Measurements from ENCODE around the gene PTRHD1.
"Not testable (repeated sequence)": the region's sequence is repeated elsewhere in the genome, so short reads cannot be mapped to it uniquely, and the experiment has no call there.

PTRHD1 gene

DNA sequence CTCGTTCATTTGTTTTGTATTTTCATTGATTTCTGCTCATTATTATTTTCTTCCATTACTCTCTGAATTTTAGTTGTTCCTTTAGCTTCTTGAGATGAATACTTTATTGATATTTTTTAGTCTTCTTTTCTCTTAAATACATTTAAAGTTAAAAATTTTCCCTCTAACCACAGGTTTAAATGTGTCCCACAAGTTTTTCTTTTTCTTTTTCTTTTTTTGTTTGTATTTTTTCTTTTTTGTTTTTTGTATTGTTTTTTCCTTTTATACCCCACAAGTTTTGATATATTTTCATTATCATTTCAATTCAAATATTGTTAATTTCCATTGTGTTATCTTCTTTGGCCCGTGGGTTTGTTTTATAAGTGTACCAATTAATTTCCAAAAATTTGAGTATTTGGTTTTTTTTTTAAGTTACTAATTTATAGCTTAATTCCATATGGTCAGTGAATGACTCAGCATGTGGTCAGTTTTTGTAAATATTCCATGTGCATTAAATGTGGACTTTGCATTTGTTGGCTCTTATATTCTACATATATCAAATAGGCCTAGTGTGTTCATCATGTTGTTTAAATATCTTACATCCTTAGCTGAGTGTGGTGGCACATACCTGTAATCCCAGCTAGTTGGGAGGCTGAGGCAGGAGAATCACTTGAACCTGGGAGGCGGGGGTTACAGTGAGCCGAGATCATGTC is 16.3 kb upstream of the PTRHD1 start:
- no peak for DNase-seq (ENCODE audit: low read depth)

DNA sequence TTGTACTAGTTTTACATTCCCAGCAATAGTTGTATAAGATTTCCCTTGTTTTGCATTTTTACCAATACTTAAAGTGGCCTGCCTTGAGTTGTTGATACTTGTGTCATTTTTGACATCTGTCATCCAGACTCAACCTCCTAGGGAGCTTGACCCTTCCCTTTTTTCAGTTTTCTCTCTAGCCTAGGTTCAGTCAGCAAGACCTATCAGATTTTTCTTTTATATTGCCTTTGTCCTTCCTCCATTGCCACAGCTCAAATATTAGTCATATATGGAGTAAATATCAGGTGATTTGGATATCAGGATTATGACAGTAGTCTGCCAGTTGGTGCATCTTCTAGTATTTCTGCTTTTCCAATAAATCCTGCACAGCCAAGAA is 13.5 kb upstream of the PTRHD1 start:
- DNase-seq (ENCODE audit: low read depth): no peak

DNA sequence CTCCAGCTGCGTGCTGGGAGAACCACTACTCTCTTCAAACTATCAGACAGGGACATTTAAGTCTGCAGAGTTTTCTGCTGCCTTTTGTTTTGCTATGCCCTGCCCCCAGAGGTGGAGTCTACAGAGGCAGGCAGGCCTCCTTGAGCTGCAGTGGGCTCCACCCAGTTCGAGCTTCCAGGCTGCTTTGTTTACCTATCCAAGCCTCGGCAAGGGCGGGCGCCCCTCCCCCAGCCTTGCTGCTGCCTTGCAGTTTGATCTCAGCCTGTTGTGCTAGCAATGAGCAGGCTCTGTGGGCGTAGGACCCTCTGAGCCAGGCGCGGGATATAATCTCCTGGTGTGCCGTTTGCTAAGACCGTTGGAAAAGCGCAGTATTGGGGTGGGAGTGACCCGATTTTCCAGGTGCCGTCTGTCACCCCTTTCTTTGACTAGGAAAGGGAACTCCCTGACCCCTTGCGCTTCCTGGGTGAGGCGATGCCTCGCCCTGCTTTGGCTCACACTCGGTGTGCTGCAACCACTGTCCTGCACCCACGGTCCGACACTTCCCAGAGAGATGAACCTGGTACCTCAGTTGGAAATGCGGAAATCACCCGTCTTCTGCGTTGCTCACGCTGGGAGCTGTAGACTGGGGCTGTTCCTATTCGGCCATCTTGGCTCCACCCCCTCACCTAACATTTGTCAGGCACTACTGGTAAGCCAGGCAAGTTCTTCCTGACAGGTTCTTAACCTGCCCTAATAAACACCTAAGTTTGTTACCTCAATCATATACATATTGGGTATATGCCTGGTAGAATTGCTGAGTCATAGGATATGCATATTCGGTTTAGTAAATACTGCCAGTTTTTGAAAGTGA is 12.8 kb upstream of the PTRHD1 start:
- DNase-seq (ENCODE audit: low read depth): not testable (repeated sequence)

DNA sequence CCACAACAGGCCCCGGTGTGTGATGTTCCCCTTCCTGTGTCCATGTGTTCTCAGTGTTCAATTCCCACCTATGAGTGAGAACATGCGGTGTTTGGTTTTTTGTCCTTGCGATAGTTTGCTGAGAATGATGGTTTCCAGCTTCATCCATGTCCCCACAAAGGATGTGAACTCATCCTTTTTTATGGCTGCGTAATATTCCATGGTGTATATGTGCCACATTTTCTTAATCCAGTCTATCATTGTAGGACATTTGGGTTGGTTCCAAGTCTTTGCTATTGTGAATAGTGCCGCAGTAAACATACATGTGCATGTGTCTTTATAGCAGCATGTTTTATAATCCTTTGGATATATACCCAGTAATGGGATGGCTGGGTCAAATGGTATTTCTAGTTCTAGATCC is 7.3 kb upstream of the PTRHD1 start:
- not testable (repeated sequence) for DNase-seq (ENCODE audit: low read depth)

DNA sequence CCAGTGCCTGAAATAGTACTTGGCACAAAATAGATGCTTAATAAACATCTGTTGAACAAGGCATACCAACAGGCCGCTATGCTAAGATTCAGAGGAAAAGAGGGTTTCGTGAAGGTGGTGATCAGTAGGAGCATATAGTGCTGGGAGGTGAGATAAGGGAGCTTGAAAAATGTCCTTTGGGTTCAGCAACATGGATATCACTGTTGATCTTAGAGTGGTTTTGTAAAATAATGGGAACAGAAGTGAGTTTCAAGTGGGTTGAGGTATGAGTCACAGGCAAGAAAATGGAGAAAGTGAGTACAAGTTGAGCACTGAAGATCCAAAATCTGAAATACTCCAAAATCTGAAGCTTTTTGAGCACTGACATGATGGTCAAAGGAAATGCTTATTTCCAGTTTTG is 4.5 kb upstream of the PTRHD1 start:
- DNase-seq (ENCODE audit: low read depth): no peak

DNA sequence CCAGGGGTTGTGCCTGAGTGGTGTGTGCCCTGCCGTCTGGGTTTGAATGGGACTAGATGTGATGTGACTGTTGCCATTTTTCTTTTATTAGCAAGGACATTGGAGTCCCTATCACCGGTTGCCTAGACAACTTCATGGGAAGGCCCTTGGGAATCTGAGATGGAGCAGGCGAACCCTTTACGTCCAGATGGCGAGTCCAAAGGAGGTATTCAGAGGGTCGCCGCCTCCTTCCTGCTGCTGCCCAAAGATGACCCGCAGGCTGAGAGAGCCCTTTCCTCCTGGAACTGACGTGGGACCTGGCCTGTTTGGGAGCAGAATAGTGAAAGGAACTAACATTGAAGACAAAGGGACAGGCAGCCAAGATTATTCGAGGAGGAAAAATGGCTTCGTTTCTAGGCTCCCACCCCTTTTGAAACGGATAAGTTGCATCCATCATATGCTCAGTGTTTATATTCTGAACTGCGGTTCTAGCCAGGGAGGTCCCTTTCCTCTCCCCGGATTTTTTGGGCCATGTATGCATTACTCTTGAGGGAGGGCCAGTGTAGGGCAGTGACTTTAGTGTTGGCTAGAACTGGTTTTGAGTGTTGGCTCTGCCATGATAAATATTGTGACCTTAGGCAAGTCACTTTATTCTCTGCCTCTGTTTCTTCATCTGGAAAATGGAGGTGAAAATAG is 707 bp upstream of the PTRHD1 start:
- no peak for DNase-seq (ENCODE audit: low read depth)

DNA sequence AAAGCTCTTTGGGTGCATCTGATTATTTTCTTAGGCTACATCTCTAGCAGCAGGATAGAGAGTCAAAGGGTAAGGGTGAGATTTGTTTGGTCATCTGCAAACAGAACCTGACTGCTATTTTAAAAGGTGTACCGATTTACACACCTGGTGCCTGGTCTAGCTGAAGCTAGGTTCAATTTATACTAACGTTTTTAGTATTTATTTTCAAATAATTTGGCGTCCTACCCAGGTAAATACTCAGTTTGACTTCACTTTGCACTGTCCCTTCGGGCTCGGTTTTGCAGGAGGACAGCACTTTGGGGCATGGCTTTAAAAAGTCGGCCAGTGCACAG is 683 bp downstream of the PTRHD1 start:
- DNase-seq (ENCODE audit: low read depth): no peak

DNA sequence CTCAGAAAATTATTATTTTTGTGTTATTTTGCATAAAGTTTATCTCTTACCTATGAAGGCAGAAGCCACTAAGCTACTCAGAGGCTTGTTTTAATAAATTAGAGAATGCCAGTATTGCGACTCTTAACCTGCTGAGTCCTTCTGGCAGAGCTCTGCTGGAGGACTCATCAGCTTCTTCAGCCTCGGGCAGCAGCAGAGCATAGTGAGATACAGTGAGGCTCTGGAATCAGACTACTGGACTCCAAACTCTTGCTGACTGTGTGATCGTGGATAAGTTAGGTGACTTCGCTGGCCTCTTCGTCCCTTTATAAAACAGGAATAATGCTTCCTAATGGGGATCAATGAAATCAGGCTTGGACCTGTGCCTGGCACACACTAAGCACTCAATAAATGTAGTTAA is 1.7 kb downstream of the PTRHD1 start:
- no peak for DNase-seq (ENCODE audit: low read depth)

DNA sequence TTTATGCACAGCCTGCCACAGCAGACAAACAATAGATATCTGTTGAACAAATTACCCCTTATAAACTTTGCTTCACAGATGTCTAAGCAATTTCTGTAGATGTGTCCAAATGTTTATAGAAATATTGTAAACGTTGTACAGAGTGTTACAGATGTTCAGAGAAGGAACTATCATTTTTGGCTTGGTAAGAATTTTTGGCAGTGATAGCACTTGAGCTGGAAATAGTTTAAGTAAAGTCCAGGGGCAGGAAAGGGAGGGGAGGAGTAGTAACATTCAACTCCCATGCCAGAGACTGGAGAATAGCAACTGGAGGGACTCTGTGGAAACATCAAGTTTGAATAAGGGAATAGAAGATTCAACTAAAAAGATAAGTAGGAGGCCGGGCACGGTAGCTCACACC is 4.4 kb downstream of the PTRHD1 start:
- DNase-seq (ENCODE audit: low read depth): no peak

DNA sequence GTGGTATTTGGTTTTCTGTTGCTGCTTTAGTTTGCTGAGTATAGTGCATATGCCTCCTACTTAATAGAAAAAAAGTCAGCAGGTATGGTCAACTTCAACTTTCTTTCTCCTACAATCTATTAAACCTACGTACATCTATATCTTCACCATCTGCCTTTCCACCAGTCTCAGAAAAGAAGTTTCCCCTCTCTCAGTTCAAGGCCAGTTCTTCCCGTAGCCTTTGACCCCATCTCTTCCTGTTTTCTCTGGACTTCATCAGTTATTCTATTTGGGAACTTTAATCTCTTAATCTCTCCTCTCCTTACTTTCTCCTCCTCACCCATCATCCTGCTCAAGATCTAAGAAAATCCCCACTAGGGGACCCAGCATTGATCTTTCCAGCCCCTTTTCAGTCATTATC is 5.7 kb downstream of the PTRHD1 start:
- DNase-seq (ENCODE audit: low read depth): no peak

DNA sequence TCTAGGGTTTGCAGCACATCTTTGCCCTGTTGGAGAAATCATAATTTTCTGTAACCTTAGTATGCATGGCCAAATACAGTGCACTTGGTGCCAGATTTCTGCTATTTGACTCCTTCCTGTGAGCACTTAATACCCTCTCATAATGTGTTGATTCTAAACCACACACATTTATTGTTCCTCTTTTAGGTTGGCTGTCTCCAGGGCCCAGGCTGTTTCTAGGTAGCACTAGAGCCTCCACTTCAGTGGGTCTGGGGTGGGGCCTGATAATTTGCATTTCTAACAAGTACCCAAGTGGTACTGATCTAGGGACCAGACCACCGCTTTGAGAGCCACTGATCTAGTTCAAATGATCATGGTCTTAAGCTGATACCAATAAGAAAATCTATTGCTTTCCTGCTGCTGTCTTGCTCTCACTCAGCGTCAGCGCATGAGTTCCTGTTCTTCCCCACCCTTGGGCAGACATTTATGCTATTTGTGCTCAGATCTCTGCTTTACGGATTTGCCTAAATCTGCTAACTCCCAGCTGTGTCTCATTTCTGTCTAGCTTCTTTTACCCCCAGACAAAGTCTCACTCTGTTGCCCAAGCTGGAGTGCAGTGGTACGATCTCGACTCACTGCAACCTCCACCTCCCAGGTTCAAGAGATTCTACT is 7.4 kb downstream of the PTRHD1 start:
- DNase-seq (ENCODE audit: low read depth): no peak

DNA sequence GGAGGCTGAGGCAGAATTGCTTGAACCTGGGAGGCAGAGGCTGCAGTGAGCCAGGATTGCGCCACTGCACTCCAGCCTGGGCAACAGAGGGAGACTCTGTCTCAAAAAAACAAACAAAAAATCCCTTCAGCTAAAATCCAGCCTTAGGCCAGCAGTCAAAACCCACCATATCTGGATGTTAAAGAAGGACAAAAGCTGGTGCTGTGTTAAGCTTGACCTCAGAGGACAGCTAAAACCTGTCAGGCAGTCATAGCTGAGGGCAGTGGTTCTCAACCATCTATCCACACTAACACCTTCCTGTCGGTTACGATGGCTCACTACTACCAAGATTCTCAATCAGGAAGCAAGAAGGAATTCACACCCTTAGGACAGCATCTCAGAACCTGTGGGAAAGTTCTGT is 9.6 kb downstream of the PTRHD1 start:
- no peak for DNase-seq (ENCODE audit: low read depth)

DNA sequence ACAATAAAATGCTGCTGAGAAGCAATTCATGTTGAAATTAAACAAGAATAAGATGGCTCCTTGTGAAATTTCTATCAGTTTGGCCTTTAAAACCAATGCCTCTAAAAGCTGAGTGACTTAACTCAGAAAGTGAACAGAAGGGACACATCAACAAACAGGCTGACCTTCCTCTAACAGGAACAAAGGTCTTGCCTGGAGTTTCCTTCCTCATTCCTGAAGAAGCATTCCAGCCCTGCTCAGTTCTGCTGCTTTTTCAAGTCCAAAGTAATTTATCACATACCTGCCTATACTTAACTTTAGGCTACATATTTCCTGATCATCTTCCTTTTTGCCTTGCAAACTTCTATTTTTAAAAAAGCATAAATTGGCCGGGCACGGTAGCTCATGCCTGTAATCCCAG is 14.1 kb downstream of the PTRHD1 start:
- DNase-seq (ENCODE audit: low read depth): no peak

DNA sequence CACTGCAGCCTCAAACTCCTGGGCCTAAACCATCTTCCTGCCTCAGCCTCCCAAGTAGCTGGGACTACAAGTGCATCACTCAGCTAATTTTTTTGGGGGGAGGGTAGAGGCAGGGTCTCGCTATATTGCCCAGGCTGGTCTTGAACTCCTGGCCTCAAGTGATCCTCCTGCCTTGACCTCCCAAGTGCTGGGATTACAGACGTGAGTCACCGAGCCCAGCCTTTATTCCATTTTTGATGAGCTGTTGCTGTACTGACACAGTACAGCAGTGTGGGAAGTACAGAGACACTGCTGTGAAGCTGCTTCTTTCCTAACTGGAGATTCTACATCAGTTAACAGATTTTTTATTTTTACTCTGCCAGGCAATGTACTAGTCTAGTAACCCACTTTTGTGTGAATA is 18.8 kb downstream of the PTRHD1 start:
- DNase-seq (ENCODE audit: low read depth): no peak

DNA sequence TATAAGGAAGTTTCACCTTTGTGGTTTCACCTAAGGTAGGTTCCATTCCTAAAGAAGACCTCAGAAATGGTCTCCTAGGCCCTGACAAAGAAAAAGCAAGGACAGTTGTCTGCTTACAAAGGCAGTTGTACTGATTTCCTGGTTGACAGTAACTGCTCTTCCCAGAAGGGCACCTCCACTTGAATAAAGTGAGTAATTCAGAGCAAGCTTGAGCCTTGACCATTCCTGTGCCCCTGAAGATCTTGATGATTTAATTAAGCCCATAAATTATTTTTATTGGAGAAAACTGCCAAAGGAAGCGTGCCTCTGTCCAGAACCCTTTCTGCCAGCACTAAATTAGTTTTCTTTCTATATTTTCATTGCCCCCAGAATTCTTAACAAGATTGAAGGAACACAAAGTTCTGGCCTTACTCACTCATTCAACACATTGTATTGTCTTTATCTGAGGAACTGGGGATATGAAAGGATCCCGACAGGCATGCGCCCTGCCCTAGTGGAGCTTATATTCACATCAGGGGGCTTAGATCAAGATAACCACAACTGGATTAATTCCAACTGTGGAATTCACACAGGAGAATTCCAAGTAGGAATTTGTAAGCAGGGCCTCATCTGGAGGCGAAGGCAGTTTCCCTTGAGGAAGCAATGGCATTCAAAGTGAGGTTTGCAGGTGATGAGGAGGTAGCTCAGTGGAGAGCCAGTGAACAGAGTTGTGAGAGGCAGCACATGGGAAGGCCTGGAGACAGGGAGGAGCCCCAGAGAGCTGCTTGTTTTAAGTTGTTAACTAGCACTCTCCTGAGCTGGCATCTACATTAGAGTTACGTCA is 21.2 kb downstream of the PTRHD1 start:
- no peak for DNase-seq (ENCODE audit: low read depth)

DNA sequence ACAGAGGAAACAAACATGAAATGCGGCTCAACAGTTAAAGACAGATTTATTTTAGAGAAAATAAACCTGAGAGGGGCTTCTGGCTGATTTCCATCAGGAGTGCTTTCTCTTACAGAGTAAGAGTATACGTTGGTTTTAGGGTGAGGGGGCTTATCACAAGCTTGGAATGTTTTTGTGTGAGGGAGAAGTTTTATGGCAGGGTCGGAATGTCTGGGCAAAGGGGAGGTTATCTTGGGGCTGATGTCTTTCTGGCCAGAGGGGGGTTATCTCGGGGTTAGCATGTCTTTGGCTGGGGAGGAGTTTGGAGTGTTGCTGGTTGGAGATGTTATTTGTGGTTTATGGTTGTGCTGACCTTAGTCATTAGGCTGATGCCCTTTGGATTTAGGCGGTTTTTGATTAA is 22.1 kb downstream of the PTRHD1 start:
- DNase-seq (ENCODE audit: low read depth): no peak

DNA sequence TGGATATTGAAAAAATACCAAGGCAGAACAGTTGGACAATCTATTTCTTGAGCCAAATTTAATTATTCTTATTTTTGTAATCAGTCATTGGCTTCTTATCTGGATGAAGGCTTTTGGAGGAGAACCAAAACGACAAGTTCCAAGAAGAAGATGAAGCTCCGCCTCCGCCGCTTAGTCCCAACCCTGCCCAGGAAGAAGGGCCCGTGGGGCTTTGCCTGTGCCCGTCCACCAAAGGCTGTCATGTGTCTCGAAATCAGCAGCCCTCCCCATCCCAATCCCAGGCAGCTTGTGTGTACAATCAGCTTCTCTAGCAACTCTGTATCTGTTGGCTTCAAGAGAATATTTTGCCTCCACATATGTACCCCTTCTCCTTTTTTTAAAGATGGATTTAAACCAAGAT is 24.6 kb downstream of the PTRHD1 start:
- DNase-seq (ENCODE audit: low read depth): no peak

DNA sequence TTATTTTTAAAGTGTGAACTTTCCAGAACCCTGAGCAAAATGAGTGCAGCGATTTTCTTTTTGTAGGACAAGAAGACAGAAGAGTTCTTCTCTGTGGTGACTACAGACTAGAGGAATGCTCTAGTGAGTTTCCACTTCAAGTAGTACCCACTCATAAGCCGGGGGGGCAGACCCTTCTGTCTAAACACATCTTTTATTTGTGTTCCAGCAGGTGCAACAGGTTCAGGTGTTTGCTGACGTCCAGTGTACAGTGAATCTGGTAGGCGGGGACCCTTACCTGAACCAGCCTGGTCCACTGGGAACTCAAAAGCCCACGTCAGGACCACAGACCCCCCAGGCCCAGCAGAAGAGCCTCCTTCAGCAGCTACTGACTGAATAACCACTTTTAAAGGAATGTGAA is 25.2 kb downstream of the PTRHD1 start:
- no peak for DNase-seq (ENCODE audit: low read depth)

DNA sequence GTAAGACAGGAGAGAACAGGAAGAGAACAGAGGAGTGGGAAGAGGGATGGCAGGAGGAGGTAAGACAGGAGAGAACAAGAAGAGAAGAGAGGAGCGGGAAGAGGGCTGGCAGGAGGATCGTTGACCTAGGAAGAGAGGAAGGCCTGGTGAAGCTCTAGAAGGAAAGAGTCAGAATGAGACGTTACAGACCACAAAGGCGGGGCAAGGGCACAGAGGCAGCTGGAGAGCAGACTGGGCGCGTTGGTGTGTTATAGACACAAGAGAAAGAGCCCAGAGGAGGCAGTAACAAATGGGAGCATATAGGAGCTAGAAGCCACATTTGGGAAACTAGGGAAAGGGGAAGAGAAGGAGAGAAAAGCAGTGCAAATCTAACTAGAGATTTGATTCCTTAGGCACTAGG is 26.6 kb downstream of the PTRHD1 start:
- no peak for DNase-seq (ENCODE audit: low read depth)

DNA sequence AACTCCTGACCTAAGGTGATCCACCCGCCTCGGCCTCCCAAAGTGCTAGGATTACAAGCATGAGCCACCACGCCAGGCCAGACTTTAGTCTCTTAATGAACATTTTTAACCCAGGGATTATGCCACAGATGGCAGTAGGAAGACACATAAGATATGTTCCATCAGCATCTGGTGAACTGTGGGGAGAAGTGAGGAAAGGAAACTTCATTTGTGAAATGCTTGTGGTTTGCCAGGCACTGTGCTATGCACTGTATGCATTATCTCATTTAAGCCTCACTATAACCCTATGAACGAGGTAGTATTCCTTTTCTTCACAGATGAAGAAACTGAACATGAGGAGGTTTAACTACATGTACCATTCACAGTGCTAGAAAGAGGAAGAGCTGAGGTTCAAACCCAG is 29.3 kb downstream of the PTRHD1 start:
- DNase-seq (ENCODE audit: low read depth): no peak

DNA sequence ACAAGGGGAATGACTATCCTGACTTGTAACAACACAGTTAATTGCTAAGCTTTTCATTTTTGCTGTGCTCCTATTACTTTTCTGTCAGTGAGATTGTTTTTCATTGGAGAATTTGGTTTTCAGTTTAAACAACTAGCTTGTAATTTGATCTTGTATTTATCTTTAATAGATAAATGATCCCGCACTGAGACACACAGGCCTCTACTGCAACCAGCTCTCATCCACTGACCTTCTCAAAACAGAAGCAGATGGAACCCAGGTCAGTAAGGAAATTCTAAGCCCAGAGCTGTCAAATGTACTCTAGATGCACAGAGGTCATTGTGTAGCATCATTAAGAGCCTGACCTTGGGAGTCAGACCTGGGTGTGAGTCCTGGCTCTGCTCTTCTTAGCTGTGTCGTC is 30.7 kb downstream of the PTRHD1 start:
- DNase-seq (ENCODE audit: low read depth): no peak

DNA sequence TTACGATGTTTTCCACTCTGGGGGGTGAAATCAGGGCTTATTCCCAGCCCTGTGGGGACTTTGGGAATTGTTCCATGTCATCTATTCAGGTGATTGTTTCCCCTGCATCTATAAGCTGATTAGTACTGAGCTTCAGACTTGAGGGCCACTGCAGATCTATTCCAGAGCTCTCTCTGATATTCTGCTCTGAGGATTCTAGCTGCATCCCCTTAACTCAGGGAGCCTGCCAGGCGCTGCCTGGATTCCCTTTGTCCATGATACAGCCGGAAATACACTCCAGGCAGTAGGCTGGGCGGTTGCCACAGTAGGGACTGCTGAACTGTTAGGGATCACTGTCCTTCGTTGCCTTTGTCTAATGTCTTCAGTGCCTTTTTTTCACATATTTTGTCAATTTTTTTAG is 31.3 kb downstream of the PTRHD1 start:
- no peak for DNase-seq (ENCODE audit: low read depth)
